Hepatocyte (in vitro differentiated cells): Measurements from ENCODE around the gene CAMKMT. TPM values are rescaled to one million over a fixed set of nuclear protein-coding genes. Genes with fewer than 3 reads are reported as not detected.

Source experiments
- DNase-seq: peaks from one replicate; pipeline ENCODE4 v3.0.0-alpha.2; 2016; ENCODE audit warnings: low spot score
- H2AFZ ChIP-seq: fragments of 200-600 bp; sonication (generic); 2 replicates; pipeline ENCODE4 v1.6.0; 2016; ENCODE audit warnings: antibody characterized with exemption, mild to moderate bottlenecking
- H3K27ac ChIP-seq: fragments of 200-600 bp; sonication (generic); 2 replicates; pipeline ENCODE4 v1.5.1; 2016; ENCODE audit warnings: mild to moderate bottlenecking
- H3K27me3 ChIP-seq: fragments of 200-600 bp; sonication (generic); 2 replicates; pipeline ENCODE4 v1.6.1; 2016
- H3K36me3 ChIP-seq: fragments of 200-600 bp; sonication (generic); replicated peaks from 2 replicates; pipeline ENCODE4 v1.5.1; 2016; ENCODE audit warnings: low read depth; ENCODE audit not compliant: insufficient read depth
- H3K4me1 ChIP-seq: fragments of 200-600 bp; sonication (generic); 2 replicates; pipeline ENCODE4 v1.5.1; 2016; ENCODE audit warnings: mild to moderate bottlenecking, moderate library complexity; ENCODE audit not compliant: insufficient read depth
- H3K4me2 ChIP-seq: fragments of 200-600 bp; sonication (generic); 2 replicates; pipeline ENCODE4 v1.6.0; 2016
- H3K4me3 ChIP-seq: fragments of 200-600 bp; sonication (generic); 2 replicates; pipeline ENCODE4 v1.5.1; 2016; ENCODE audit warnings: mild to moderate bottlenecking
- H3K79me2 ChIP-seq: fragments of 200-600 bp; sonication (generic); 2 replicates; pipeline ENCODE4 v1.6.0; 2017; ENCODE audit warnings: mild to moderate bottlenecking
- H3K9me2 ChIP-seq: fragments of 200-600 bp; sonication (generic); replicated peaks from 2 replicates; pipeline ENCODE4 v1.6.0; 2017; ENCODE audit warnings: mild to moderate bottlenecking; ENCODE audit not compliant: insufficient read depth
- H3K9me3 ChIP-seq: fragments of 200-600 bp; sonication (generic); 2 replicates; pipeline ENCODE4 v1.5.1; 2016; ENCODE audit warnings: low read depth, mild to moderate bottlenecking
- H4K20me1 ChIP-seq: fragments of 200-600 bp; sonication (generic); 2 replicates; pipeline ENCODE4 v1.6.0; 2016; ENCODE audit warnings: mild to moderate bottlenecking; ENCODE audit not compliant: insufficient read depth, poor library complexity, severe bottlenecking
- EZH2 ChIP-seq: fragments of 200-600 bp; sonication (generic); IDR thresholded peaks from 2 replicates; pipeline ENCODE4 v1.6.1; 2016; ENCODE audit warnings: antibody characterized with exemption, mild to moderate bottlenecking, borderline replicate concordance
- EZH2phosphoT487 ChIP-seq: fragments of 200-600 bp; sonication (generic); IDR thresholded peaks from one replicate; pipeline ENCODE4 v1.6.1; 2018; ENCODE audit warnings: antibody characterized with exemption, mild to moderate bottlenecking, low read depth, moderate library complexity; ENCODE audit not compliant: unreplicated experiment, severe bottlenecking
- WGBS: methylation state at CpG from one replicate; pipeline ENCODE4 v1.1.6; 2016; ENCODE audit warnings: low lambda C conversion rate; ENCODE audit errors: missing lambda C conversion rate; 5-methylcytosine and 5-hydroxymethylcytosine counted together
- polyA plus RNA-seq: library from polyadenylated mRNA; unstranded; fragments of >200 nt; fragmentation: Nextera tagmentation; extraction: Ambion mirVana; gene quantifications from 2 replicates; pipeline ENCODE4 v1.2.1, GENCODE V29; 2016
- total RNA-seq: library from RNA; depleted of rRNA; stranded (reverse); fragments of >200 nt; gene quantifications from 2 replicates; pipeline ENCODE4 v1.2.3, GENCODE V29; 2014
- TF ChIP-seq, protein P1 (sequence below): fragments of 200-600 bp; sonication (generic); IDR thresholded peaks from 2 replicates; pipeline ENCODE4 v1.5.1; 2016; ENCODE audit warnings: antibody characterized with exemption, mild to moderate bottlenecking; ENCODE audit not compliant: poor library complexity

CAMKMT gene
- total and polyA plus RNA-seq, 2 experiments from 2014 or later, result 10.3 to 12.7 TPM

DNA sequence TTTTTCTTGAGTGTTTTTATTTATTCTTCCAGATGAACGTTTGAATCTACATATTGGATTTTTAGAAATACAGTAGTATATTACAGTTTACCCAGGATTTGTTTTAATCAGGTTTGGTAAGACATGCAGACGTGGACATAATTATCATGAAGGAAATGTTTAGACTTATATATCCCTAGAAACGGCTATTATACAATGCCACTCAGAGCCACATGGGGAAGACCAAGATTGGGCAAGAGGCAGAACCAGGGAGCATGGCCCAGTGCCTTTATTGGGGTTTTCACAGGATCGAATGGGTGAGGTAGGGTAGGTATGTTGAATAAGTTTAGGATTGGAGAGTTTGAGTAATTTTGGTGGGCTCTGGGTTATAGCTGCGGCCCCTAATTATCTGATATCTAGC, 212.2 kb downstream of the CAMKMT start:
- no peak for DNase-seq
- no peaks in the 10 kb centered on the region for H3K79me2 ChIP-seq
- H3K27ac ChIP-seq, result no peak overlapping the region
- H3K4me3 ChIP-seq, result no peak overlapping the region
- TF ChIP-seq EZH2, result no peak
- TF ChIP-seq EZH2phosphoT487, result no peak
- TF ChIP-seq, protein P1, sequence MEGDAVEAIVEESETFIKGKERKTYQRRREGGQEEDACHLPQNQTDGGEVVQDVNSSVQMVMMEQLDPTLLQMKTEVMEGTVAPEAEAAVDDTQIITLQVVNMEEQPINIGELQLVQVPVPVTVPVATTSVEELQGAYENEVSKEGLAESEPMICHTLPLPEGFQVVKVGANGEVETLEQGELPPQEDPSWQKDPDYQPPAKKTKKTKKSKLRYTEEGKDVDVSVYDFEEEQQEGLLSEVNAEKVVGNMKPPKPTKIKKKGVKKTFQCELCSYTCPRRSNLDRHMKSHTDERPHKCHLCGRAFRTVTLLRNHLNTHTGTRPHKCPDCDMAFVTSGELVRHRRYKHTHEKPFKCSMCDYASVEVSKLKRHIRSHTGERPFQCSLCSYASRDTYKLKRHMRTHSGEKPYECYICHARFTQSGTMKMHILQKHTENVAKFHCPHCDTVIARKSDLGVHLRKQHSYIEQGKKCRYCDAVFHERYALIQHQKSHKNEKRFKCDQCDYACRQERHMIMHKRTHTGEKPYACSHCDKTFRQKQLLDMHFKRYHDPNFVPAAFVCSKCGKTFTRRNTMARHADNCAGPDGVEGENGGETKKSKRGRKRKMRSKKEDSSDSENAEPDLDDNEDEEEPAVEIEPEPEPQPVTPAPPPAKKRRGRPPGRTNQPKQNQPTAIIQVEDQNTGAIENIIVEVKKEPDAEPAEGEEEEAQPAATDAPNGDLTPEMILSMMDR, result no peak
- no peaks in the 10 kb centered on the region for H3K9me2 ChIP-seq
- no peaks in the 10 kb centered on the region for H4K20me1 ChIP-seq
- H3K9me3 ChIP-seq, result no peaks in the 10 kb centered on the region
- H3K4me2 ChIP-seq, result no peak overlapping the region
- H3K4me1 ChIP-seq, result no peaks in the 10 kb centered on the region
- no peak overlapping the region for H2AFZ ChIP-seq
- no peaks in the 10 kb centered on the region for H3K36me3 ChIP-seq
- H3K27me3 ChIP-seq, result no peaks in the 10 kb centered on the region
- WGBS, result 88% methylated on average over 5 of the region's 5 CpGs

DNA sequence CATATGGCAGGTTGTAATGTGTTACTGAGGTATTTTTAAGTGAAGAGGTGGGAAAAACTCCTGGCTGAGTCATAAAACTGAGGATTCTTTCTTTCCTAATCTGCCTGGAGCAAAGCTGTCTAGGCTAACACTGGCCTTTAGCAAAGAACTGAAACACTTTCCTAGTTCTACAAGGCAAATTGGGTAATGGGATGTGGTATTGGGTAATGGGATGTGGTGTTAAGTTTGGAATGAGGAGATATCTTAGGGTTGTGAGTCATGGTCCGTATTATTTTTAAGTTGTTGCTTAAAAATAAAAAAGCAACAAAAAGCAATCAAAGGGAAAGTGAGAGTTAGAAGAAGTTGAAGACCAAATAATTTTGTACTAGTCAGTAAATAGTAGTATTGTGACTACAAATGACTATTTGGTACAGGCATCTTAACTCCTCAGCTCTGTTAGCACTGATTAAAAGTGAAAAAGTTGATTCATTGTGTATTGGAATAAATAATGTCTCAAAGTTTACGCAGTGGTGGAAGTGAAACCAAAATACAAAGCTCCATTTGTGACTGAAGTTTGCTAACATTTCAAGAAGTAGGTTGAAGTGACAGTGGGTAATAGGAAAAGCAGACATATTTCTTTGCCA, 216.8 kb downstream of the CAMKMT start:
- no peaks in the 10 kb centered on the region for H3K79me2 ChIP-seq
- TF ChIP-seq, protein P1, result no peak
- TF ChIP-seq EZH2 (no peak), EZH2phosphoT487 (no peak)
- no peaks in the 10 kb centered on the region for H3K4me1 ChIP-seq
- no peaks in the 10 kb centered on the region for H4K20me1 ChIP-seq
- H3K4me3 ChIP-seq, result no peak overlapping the region
- H3K27me3 ChIP-seq, result no peaks in the 10 kb centered on the region
- 88% methylated on average over 2 of the region's 2 CpGs for WGBS
- no peaks in the 10 kb centered on the region for H3K9me3 ChIP-seq
- H3K9me2 ChIP-seq, result no peaks in the 10 kb centered on the region
- no peak overlapping the region for H2AFZ ChIP-seq
- DNase-seq, result no peak
- H3K27ac ChIP-seq, result no peak overlapping the region
- no peak overlapping the region for H3K4me2 ChIP-seq
- H3K36me3 ChIP-seq, result no peaks in the 10 kb centered on the region

DNA sequence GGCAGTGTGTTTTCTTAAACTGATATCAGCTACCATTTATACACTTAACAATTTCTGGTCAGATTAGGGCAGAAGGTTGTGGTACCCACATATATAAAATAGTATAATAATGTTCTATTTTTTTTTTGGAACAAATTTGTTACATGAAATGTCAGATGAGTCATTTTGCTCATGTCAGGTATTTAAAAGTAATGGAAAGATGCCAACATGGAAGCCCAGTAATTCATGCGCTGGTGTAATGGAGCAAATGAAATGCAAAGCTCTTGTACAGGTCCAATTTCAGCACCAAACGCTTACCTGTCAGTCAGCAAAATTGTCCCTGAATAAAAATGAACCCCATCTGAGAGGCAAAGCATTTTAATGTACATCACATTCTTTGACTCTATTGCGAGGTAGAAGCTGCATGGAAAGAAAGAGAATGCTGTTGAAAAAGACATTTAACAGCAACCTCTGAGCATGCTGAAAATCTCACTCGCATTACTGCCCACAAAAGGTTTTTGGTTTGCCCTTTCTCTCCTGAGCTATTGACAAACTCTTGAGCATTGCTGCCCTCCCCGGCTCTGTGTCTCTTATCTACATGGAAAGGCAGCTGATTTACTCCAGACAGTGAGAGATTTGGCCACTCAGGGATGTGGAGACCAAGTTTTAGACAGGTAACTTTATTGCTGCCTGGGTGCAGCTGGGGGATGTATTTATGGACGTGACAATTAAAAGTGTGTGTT, 217.5 kb downstream of the CAMKMT start:
- WGBS, result 62% methylated on average over 6 of the region's 6 CpGs
- no peak overlapping the region for H3K27ac ChIP-seq
- no peaks in the 10 kb centered on the region for H3K4me1 ChIP-seq
- no peak overlapping the region for H3K4me2 ChIP-seq
- H3K36me3 ChIP-seq, result no peaks in the 10 kb centered on the region
- H3K9me3 ChIP-seq, result no peaks in the 10 kb centered on the region
- no peaks in the 10 kb centered on the region for H4K20me1 ChIP-seq
- no peaks in the 10 kb centered on the region for H3K27me3 ChIP-seq
- H3K4me3 ChIP-seq, result no peak overlapping the region
- no peak overlapping the region for H2AFZ ChIP-seq
- no peaks in the 10 kb centered on the region for H3K9me2 ChIP-seq
- no peak for DNase-seq
- H3K79me2 ChIP-seq, result no peaks in the 10 kb centered on the region
- no peak for TF ChIP-seq EZH2
- TF ChIP-seq, protein P1, result no peak
- no peak for TF ChIP-seq EZH2phosphoT487
